H9 (cell line): ENCODE data around the gene USP22. TPM values are rescaled to one million over a fixed set of nuclear protein-coding genes. Genes with fewer than 3 reads are reported as not detected.

ENCODE experiments used
- DNase-seq: peaks from one replicate; pipeline ENCODE4 v3.0.0-alpha.2; 2017
- H2AFZ ChIP-seq: one replicate; pipeline ENCODE4 v1.6.1; 2013; ENCODE audit warnings: mild to moderate bottlenecking, low read length, control low read depth, moderate library complexity
- H2AK5ac ChIP-seq: 2 replicates; pipeline ENCODE4 v1.6.1; 2013; ENCODE audit warnings: low read length, control low read depth, mixed read lengths; ENCODE audit not compliant: insufficient read length
- H2BK120ac ChIP-seq: one replicate; pipeline ENCODE4 v1.6.1; 2013; ENCODE audit warnings: low read depth, mild to moderate bottlenecking, low read length, control low read depth, inconsistent platforms; ENCODE audit not compliant: poor library complexity, severe bottlenecking
- H2BK12ac ChIP-seq: 2 replicates; pipeline ENCODE4 v1.6.1; 2013; ENCODE audit warnings: low read length, control low read depth, mixed read lengths, low read depth; ENCODE audit not compliant: insufficient read length
- H2BK15ac ChIP-seq: 2 replicates; pipeline ENCODE4 v1.6.1; 2013; ENCODE audit warnings: low read depth, low read length, control low read depth
- H2BK20ac ChIP-seq: one replicate; pipeline ENCODE4 v1.6.1; 2013; ENCODE audit warnings: low read depth, mild to moderate bottlenecking, low read length, control low read depth, inconsistent platforms; ENCODE audit not compliant: poor library complexity, severe bottlenecking
- H2BK5ac ChIP-seq: 2 replicates; pipeline ENCODE4 v1.6.1; 2013; ENCODE audit warnings: low read length, control low read depth, mixed read lengths; ENCODE audit not compliant: insufficient read length
- H3K14ac ChIP-seq: 2 replicates; pipeline ENCODE4 v1.6.1; 2013; ENCODE audit warnings: low read length, control low read depth; ENCODE audit not compliant: insufficient read depth
- H3K18ac ChIP-seq: 2 replicates; pipeline ENCODE4 v1.6.1; 2013; ENCODE audit warnings: low read depth, mild to moderate bottlenecking, mixed read lengths, low read length, control low read depth; ENCODE audit not compliant: insufficient read length
- H3K23ac ChIP-seq: 2 replicates; pipeline ENCODE4 v1.6.1; 2013; ENCODE audit warnings: low read length, control low read depth, mixed read lengths, low read depth; ENCODE audit not compliant: insufficient read length
- H3K23me2 ChIP-seq: 2 replicates; pipeline ENCODE4 v1.6.1; 2013; ENCODE audit warnings: low read depth, mild to moderate bottlenecking, mixed read lengths, low read length, control low read depth; ENCODE audit not compliant: insufficient read length, poor library complexity, severe bottlenecking
- H3K27ac ChIP-seq: 2 replicates; pipeline ENCODE4 v1.5.1; 2013; ENCODE audit warnings: low read length, control low read depth, mixed read lengths, low read depth; ENCODE audit not compliant: insufficient read length
- H3K27me3 ChIP-seq: 2 replicates; pipeline ENCODE4 v1.6.1; 2013; ENCODE audit warnings: low read length, control low read depth, inconsistent platforms; ENCODE audit not compliant: insufficient read depth
- H3K4ac ChIP-seq: 2 replicates; pipeline ENCODE4 v1.6.1; 2013; ENCODE audit warnings: low read depth, mild to moderate bottlenecking, control low read depth, inconsistent platforms, low read length, moderate library complexity
- H3K4me1 ChIP-seq: 2 replicates; pipeline ENCODE4 v1.6.1; 2013; ENCODE audit warnings: low read length, control low read depth, inconsistent platforms; ENCODE audit not compliant: insufficient read depth
- H3K4me2 ChIP-seq: 2 replicates; pipeline ENCODE4 v1.6.1; 2013; ENCODE audit warnings: low read length, control low read depth, mixed read lengths; ENCODE audit not compliant: insufficient read length, insufficient read depth
- H3K56ac ChIP-seq: 2 replicates; pipeline ENCODE4 v1.6.1; 2013; ENCODE audit warnings: low read depth, mild to moderate bottlenecking, mixed read lengths, low read length, control low read depth; ENCODE audit not compliant: insufficient read length
- H3K79me1 ChIP-seq: 2 replicates; pipeline ENCODE4 v1.6.1; 2013; ENCODE audit warnings: low read depth, mild to moderate bottlenecking, moderate library complexity, low read length, control low read depth, inconsistent platforms; ENCODE audit not compliant: insufficient read depth, poor library complexity, severe bottlenecking
- H3K79me2 ChIP-seq: 2 replicates; pipeline ENCODE4 v1.6.1; 2013; ENCODE audit warnings: low read length, control low read depth, inconsistent platforms; ENCODE audit not compliant: insufficient read depth
- H3K9ac ChIP-seq: 2 replicates; pipeline ENCODE4 v1.6.1; 2013; ENCODE audit warnings: low read length, control low read depth, mixed read lengths; ENCODE audit not compliant: insufficient read length; ENCODE audit errors: extremely low read depth
- H3K9me3 ChIP-seq: one replicate; pipeline ENCODE4 v1.6.1; 2013; ENCODE audit warnings: low read depth, low read length, inconsistent platforms; ENCODE audit not compliant: control insufficient read depth
- H3T11ph ChIP-seq: one replicate; pipeline ENCODE4 v1.6.1; 2013; ENCODE audit warnings: mild to moderate bottlenecking, low read length, control low read depth, inconsistent platforms
- H4K20me1 ChIP-seq: one replicate; pipeline ENCODE4 v1.6.1; 2013; ENCODE audit not compliant: control insufficient read depth, insufficient read length, insufficient read depth
- H4K5ac ChIP-seq: 2 replicates; pipeline ENCODE4 v1.6.1; 2013; ENCODE audit warnings: low read depth, mild to moderate bottlenecking, mixed read lengths, low read length, control low read depth; ENCODE audit not compliant: insufficient read length
- H4K8ac ChIP-seq: replicated peaks from 2 replicates; pipeline ENCODE4 v1.6.1; 2013; ENCODE audit warnings: low read length, control low read depth, mixed read lengths, low read depth; ENCODE audit not compliant: insufficient read length
- H4K91ac ChIP-seq: 2 replicates; pipeline ENCODE4 v1.6.1; 2013; ENCODE audit warnings: low read depth, mild to moderate bottlenecking, moderate library complexity, mixed read lengths, low read length, control low read depth; ENCODE audit not compliant: insufficient read length
- H3K27ac Mint-ChIP-seq, 3 experiments: 2 replicates in 2 of 3; 3 replicates in 1 of 3; pipeline ENCODE4 v1.8.0; 2020 to 2021; ENCODE audit warnings: mixed read lengths in 3 of 3, mild to moderate bottlenecking in 1 of 3, moderate library complexity in 1 of 3
- H3K27me3 Mint-ChIP-seq: 2 replicates; pipeline ENCODE4 v1.8.0; 2021; ENCODE audit warnings: low read depth, mild to moderate bottlenecking, moderate library complexity, mixed read lengths
- H3K36me3 Mint-ChIP-seq, 3 experiments: 2 replicates in 2 of 3; 3 replicates in 1 of 3; pipeline ENCODE4 v1.8.0; 2020 to 2021; ENCODE audit warnings: low read depth in 3 of 3, mixed read lengths in 3 of 3; ENCODE audit not compliant: insufficient read depth in 1 of 3
- H3K4me1 Mint-ChIP-seq, 2 experiments: 2 replicates each; pipeline ENCODE4 v1.8.0; 2020; ENCODE audit warnings: mixed read lengths in 2 of 2
- H3K4me3 Mint-ChIP-seq, 2 experiments: 2 replicates in 1 of 2; 3 replicates in 1 of 2; pipeline ENCODE4 v1.8.0; 2020 to 2021; ENCODE audit warnings: mild to moderate bottlenecking in 2 of 2, mixed read lengths in 2 of 2, moderate library complexity in 1 of 2
- H3K9me3 Mint-ChIP-seq, 2 experiments: 2 replicates in 1 of 2; 3 replicates in 1 of 2; pipeline ENCODE4 v1.8.0; 2020; ENCODE audit warnings: mild to moderate bottlenecking in 2 of 2, mixed read lengths in 2 of 2, moderate library complexity in 1 of 2
- CTCF ChIP-seq: fragments of 200-600 bp; sonication (generic); conservative IDR thresholded peaks from 3 replicates; pipeline ENCODE4 v1.8.0; 2021; ENCODE audit warnings: antibody characterized with exemption, mild to moderate bottlenecking
- WGBS: extraction: QIAGEN DNeasy Blood & Tissue Kit; methylation state at CpG from one replicate; pipeline ENCODE4 v1.1.7; 2013; ENCODE audit warnings: missing lambda C conversion rate, low lambda C conversion rate, mixed read lengths; ENCODE audit not compliant: insufficient read length; ENCODE audit errors: extremely low coverage; 5-methylcytosine and 5-hydroxymethylcytosine counted together
- total RNA-seq: library from RNA; stranded (reverse); gene quantifications from 2 replicates; pipeline ENCODE4 v1.2.1, GENCODE V29; 2021

Gene USP22
- total RNA-seq, 1 experiment from 2014 or later: 345 TPM

DNA sequence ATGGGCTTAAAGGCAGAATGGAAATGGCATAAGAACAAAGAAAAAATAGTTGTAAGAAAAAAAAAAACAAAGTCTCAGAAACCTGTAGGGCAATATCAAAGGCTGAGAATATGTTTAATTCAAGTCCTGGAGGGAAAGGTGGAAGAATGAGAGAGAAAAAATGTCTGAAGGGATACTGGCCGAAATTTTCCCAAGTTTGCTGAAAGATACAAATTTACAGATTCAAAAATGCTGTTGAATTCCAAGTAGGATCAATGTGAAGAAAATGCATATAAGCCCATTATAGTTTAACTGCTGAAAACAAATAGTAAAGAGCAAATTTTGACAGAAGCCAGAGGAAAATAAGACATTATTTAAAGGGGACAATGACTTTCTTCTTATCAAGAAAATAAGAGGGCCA is 6.6 kb upstream of the USP22 start:
- H3K27me3 Mint-ChIP-seq: peaks cover under 1% of the 10 kb centered on the region
- H3K14ac ChIP-seq: no peak overlapping the region
- no peaks in the 10 kb centered on the region for H3K79me2 ChIP-seq
- no peak overlapping the region for H2BK120ac ChIP-seq
- H2AFZ ChIP-seq: no peak overlapping the region
- H3K36me3 Mint-ChIP-seq: peaks cover 0 to 2% (median 0%) of the 10 kb centered on the region in 3 experiments; a peak in 1 of 7 replicates
- H2BK15ac ChIP-seq: no peak overlapping the region
- H3K18ac ChIP-seq: no peak overlapping the region
- H3T11ph ChIP-seq: no peak overlapping the region
- no peak overlapping the region for H3K56ac ChIP-seq
- no peak overlapping the region for H4K91ac ChIP-seq
- H3K27ac ChIP-seq: no peak overlapping the region
- H3K9ac ChIP-seq: no peak overlapping the region
- H4K5ac ChIP-seq: no peak overlapping the region
- no peak overlapping the region for H3K27ac Mint-ChIP-seq
- H2BK5ac ChIP-seq: no peak overlapping the region
- peaks cover 17 to 28% of the 10 kb centered on the region in 2 experiments for H3K4me1 Mint-ChIP-seq
- H3K4me3 Mint-ChIP-seq: no peak overlapping the region
- peaks cover 4% of the 10 kb centered on the region; the same call in 1 of the 2 replicates for H3K4me1 ChIP-seq
- no peak for TF ChIP-seq CTCF
- H3K23me2 ChIP-seq: no peaks in the 10 kb centered on the region
- DNase-seq: no peak
- no peak overlapping the region for H2BK12ac ChIP-seq
- no peaks in the 10 kb centered on the region for H4K20me1 ChIP-seq
- H3K4ac ChIP-seq: no peak overlapping the region
- no peaks in the 10 kb centered on the region for H3K79me1 ChIP-seq
- H3K27me3 ChIP-seq: no peaks in the 10 kb centered on the region
- no peak overlapping the region for H3K23ac ChIP-seq
- no CpG with 5 or more reads among the region's 1 CpG for WGBS
- no peak overlapping the region for H4K8ac ChIP-seq
- no peak overlapping the region for H3K4me2 ChIP-seq
- no peak overlapping the region for H2BK20ac ChIP-seq
- no peaks in the 10 kb centered on the region for H3K9me3 ChIP-seq
- H2AK5ac ChIP-seq: no peak overlapping the region
- peaks cover 0 to 2% of the 10 kb centered on the region in 2 experiments; a peak in 3 of 5 replicates for H3K9me3 Mint-ChIP-seq
